GM12801 (cell line): ENCODE results near the gene RRBP1.

Experiments used
- TF ChIP-seq, protein P1 (sequence below): IDR thresholded peaks from one replicate; pipeline ENCODE4 v1.5.1; 2011; ENCODE audit warnings: control low read depth; ENCODE audit not compliant: insufficient read length; ENCODE audit errors: extremely low read depth

Gene RRBP1

GRCh38 chr20:17595856-17596255 is 86.2 kb downstream of the RRBP1 start:
- TF ChIP-seq, protein P1, sequence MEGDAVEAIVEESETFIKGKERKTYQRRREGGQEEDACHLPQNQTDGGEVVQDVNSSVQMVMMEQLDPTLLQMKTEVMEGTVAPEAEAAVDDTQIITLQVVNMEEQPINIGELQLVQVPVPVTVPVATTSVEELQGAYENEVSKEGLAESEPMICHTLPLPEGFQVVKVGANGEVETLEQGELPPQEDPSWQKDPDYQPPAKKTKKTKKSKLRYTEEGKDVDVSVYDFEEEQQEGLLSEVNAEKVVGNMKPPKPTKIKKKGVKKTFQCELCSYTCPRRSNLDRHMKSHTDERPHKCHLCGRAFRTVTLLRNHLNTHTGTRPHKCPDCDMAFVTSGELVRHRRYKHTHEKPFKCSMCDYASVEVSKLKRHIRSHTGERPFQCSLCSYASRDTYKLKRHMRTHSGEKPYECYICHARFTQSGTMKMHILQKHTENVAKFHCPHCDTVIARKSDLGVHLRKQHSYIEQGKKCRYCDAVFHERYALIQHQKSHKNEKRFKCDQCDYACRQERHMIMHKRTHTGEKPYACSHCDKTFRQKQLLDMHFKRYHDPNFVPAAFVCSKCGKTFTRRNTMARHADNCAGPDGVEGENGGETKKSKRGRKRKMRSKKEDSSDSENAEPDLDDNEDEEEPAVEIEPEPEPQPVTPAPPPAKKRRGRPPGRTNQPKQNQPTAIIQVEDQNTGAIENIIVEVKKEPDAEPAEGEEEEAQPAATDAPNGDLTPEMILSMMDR, result no peak

DNA sequence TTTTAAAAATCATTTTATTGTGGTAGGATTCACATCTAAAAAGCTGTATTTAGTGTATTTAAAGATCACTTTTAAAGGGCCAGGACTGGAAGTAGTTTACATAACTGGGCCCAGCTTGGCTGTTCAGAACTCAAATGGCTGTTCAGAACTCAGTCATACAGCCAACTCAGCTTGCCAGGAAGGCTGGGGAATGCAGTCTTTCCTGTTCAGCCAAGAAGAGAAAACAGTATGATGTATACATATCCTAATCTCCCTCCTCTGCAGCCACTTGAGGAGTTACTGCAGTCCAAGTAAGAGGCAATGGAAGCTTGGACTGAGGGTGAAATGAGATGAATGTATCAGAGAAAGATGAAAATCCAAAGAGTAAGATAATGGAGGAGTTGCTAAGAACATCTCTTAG is 87.6 kb downstream of the RRBP1 start:
- TF ChIP-seq, protein P1, result no peak

DNA sequence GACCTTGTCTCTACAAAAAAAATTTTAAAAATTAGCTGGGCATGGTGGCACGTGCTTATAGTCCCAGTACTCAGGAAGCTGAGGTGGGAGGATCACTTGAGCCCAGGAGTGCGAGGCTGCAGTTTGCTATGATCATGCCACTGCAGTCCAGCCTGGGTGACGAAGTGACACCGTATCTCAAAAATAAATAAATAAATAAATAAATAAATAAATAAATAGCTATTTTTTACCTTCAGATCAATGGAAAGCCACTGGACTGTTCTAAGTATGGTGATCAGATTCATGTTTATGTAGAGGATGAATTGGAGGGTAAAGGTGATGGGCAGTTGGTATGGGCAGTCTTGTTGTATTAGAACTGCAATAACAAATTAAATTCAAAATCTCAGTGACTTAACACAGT is 88.1 kb downstream of the RRBP1 start:
- TF ChIP-seq, protein P1, result no peak

DNA sequence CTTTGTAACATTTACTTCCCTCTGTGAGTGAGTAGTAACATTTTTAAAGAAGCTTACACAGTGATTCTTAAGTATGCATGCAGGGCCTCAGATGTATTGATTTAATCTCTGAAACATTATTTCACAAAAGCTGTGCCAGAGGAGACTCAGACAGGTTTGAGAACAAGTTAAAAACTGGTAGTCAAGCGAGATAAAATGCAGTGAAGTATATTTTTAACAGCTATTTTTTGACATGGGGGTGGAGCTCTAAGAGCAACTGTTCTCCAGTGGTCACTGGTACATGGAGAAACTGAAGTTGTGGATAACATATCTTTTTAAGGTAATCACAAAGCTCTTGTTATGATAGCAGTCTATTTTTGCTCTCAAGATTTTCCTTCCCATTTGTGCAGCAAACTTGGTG is 91.8 kb downstream of the RRBP1 start:
- TF ChIP-seq, protein P1, result no peak

DNA sequence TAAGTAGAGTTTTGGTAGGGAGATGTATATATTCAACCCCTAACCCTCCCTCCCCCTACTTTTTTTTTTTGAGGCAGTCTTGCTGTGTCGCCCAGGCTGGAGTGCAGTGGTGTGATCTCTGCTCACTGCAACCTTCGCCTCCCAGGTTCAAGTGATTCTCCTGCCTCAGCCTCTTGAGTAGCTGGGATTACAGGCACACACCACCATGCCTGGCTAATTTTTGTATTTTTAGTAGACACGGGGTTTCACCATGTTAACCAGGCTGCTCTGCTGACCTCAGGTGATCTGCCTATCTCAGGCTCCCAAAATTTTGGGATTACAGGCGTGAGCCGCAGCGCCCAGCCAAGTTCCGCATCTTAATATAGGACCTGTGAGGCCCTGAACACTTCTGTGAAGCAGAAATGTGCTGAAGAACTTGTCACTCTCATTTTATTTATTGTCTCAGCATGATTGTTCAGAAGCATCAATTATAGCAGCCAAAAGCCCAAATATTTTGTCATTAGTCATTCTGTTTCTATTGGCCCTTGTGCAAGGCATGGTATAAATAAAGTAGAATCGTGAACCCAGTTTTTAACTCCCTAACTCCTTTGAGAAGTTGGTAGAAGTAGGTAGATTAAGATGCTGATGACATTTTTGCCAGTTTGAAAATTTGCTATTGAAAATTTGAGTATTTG is 92.7 kb downstream of the RRBP1 start:
- TF ChIP-seq, protein P1, result no peak

- TF ChIP-seq, protein P1, result no peak
These were observed 94.2 kb downstream of the RRBP1 start for GRCh38 chr20:17587824-17588223.

GRCh38 chr20:17587148-17587547 is 94.9 kb downstream of the RRBP1 start:
- TF ChIP-seq, protein P1, result no peak

DNA sequence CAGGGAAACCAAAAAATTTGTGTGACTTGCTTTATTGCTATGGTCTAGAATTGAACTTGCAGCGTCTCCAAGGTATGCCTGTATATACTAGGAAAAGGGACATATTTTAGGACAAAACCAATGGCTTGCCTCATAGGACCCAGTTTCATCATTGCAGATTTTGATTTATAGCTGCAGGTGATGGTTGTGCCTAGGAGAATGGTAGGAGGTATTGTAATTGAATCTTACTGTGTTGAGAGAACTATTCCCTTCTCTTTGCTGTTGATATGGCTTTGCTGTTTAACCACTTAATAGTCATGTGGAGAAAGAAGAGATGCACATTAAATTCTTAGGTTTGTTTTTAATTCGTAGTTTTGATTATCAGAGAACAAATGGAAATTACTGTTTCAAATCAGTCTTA is 95.8 kb downstream of the RRBP1 start:
- TF ChIP-seq, protein P1, result no peak
